HG02678 (cell line): ENCODE measurements around the gene SRGAP1.
"Not testable (repeated sequence)": the region's sequence is repeated elsewhere in the genome, so short reads cannot be mapped to it uniquely, and the experiment has no call there.

Experiments
- ATAC-seq: cut with Tn5 transposase; IDR thresholded peaks from one replicate; pipeline ENCODE4 v1.9.1; 2021; ENCODE audit warnings: mild to moderate bottlenecking, moderate library complexity; ENCODE audit not compliant: unreplicated experiment

The SRGAP1 gene

DNA sequence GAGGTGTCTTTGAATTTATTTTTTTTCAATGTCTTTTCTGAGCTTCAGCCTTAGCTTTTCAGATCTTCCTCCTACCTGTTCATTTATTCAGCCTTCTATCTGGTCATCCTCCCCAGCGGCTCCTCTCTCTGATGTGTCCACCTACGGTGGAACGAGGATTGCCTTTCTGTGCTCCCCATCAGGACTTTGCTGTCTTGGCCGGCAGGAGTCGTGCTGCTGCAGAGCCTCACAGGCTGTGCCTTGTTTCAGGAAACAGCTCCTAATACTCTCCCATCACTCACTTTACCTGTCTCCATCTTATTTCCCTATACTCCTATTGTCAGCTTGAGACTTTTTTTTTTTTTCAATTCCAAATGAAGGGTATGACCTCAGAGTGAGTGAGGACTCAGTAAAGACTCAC, 300.7 kb downstream of the SRGAP1 start:
- ATAC-seq = no peak

DNA sequence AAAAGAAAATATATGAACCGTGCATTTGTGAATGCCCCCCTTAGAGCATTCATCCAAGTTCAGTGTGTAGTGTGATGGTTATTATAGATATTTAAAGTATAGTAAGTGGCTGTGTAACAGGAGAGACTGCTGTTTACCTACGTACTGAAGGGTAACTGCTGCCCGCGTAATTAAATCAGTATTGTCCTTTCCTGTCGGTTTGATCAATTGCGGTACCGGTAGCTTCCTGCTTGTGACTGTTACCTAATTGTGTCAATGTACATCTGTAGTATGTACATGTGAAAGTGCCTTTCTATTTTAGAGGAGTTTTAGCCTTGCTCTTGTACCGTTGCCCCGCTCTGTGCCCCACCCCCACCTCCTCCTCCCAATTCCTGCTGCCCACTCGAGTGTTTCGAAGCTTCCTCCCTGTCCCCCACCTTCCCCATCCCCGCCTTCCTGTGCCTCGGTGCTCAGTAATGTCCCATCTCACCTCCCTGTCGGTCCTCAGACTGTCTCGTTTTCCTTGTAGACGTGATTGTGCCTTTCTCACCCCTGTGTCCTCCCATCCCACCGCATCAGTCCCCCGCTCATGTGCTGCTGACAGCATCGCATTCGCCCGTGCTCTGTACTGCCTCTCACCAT, 302.6 kb downstream of the SRGAP1 start:
- ATAC-seq = no peak

DNA sequence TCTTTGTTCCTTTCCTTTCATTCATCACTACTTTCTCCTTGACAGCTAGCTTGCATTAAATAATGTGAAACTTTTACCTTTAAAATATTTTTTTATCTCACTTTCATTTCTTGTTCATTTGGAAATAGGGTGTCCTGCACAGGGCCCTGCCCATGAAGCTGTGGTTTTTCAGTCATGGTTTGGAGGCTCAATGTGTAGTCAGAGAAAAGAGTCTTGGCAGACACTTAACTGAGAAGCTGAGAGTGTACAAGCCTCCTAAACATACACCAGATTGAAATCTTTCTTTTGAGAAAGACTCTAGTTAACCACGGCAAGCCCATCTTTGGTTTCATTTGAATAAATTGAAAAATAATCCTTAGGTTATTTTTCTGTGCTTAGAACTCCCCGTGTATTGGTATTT, 303.4 kb downstream of the SRGAP1 start:
- no peak for ATAC-seq

- ATAC-seq = no peak
These were observed 310.2 kb downstream of the SRGAP1 start for GRCh38 chr12:64154677-64155076.

DNA sequence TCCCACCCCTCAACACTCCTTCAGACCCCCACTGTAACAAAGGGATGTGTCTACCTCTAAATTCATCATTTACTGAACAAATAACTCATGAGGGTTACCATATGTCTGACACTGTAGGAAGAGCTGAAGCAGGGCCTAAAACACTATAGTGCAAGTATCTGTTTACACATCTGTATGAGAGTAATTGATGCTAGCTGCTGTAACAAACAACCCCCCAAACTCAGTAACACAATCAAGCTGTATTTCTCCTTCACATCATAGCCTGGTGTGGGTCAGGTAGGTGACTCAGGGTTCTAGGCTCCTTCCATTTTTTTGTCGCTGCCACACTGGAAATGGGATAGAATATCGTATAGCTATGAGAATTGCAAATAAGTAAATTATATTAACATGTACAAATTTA, 312.6 kb downstream of the SRGAP1 start:
- ATAC-seq = no peak

DNA sequence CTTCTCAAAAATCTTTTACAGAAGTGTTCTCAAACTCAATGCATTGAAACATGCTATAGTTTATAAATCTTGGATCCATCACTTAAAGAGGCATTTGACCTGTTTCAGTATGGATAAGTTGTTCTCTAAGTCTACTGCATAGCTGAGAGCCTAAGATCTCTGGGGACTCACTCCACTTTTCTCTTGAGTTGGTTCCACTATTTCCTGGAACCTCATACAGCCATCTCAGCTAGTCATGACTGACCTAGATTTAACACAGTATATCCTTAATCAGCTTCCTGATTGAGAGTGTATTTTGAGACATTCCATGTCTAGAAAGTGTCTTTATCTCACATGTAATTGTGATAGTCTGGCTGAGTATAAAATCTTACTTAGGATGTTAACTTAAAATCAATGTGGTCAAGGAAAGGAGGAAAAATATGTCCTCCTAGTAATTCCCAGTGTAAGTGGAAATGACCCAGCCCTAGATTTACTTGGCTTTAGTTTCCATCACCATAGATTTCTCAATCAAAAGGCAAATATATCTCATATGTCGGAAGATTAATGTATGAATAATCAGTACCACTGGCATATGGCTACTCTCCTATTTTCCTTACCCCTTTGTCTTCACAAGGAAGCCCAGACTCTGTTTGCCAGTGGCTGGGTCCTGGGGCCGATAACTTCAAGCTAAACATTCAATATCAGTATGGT, 315.7 kb downstream of the SRGAP1 start:
- no peak for ATAC-seq

GRCh38 chr12:64160711-64161060, 316.2 kb downstream of the SRGAP1 start:
- ATAC-seq = no peak

GRCh38 chr12:64166606-64167005, 322.1 kb downstream of the SRGAP1 start:
- ATAC-seq = not testable (repeated sequence)

DNA sequence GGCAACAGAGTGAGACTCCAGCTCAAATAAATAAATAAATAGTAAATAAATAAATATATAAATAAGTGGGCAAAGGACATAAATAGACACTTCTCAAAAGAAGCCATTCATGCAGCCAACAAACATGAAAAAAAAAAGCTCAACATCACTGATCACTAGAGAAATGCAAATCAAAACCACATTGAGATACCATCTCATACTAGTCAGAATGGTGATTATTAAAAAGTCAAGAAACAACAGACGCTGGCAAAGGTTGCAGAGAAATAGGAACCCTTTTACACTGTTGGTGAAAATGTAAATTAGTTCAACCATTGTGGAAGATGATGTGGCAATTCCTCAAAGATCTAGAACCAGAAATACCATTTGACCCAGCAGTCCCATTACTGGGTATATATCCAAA, 322.5 kb downstream of the SRGAP1 start:
- not testable (repeated sequence) for ATAC-seq

- no peak for ATAC-seq
These were observed 325.5 kb downstream of the SRGAP1 start for GRCh38 chr12:64170024-64170423.

DNA sequence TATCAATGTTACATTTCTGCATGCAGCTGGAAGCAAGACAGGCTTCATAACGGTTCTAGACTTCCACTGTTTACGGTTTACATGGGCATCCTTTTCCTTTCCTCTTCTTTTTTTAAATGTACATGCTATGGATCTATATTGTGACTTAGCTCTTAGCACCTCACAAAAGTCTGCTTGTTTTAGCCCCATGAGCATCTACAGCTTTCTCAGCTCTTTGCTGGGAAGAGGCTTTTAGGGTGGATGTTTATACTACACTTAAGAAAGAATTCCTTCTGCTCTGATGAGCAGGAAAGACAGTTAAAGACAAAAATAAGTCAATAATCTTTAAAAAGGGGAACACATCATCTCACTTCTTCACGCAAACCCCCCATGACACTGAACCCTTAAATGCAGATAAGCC, 326.2 kb downstream of the SRGAP1 start:
- ATAC-seq = no peak

GRCh38 chr12:64171715-64172114, 327.2 kb downstream of the SRGAP1 start:
- no peak for ATAC-seq

- no peak for ATAC-seq
These were observed 327.9 kb downstream of the SRGAP1 start for GRCh38 chr12:64172143-64172970.

- no peak for ATAC-seq
These were observed 329.0 kb downstream of the SRGAP1 start for GRCh38 chr12:64173456-64173855.

DNA sequence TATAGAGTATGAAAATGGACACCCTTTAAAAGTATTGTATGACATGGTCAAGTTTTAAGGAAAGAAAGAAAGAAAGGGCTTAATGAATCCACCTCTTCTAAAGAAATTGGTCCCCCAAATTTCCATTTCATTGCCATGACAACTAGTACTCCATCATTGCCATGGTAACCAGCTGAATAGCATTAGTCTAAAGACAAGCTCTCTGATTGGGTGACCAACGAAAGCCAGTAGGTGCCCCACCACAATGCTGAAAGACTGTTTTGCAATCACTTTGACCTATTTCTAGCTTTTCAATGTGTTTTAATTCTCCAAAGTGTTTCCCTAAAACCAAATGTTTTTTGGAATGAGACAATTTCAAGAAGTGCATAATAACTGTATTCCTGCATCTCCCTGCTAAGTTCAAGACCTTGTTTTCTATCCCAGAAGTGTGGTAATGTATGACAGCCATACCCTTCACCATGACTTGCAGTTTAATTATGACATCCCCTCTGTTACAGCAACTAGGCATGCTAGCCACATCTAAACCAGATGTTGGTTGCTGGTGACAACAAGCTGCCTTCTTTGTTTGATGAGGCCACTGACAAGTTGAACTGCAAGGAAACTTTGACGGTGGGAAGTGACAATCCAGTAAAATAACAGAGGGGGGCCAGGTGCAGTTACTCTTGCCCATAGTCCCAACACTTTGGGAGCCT, 330.9 kb downstream of the SRGAP1 start:
- no peak for ATAC-seq

- no peak for ATAC-seq
These were observed 332.5 kb downstream of the SRGAP1 start for GRCh38 chr12:64177001-64177400.

DNA sequence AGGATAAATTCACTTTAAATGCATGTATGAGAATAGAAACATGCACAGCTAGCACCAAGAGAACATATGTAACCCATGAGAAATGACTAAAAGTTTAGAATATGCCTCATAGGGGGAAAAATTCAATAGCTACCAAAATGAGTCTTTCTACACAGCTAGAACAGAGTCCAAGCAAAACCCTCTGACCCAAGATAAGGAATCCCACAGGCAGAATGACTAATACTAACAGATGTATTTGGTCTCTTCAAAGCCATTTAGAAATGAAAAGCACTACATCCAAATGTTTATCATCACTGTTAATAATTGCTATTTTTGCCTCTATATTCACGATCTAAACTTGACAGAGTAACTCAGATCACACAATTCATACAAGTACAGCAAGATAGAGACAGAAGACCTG, 333.6 kb downstream of the SRGAP1 start:
- no peak for ATAC-seq

- no peak for ATAC-seq
These were observed 336.5 kb downstream of the SRGAP1 start for GRCh38 chr12:64180951-64181350.

GRCh38 chr12:64181430-64182291, 337.2 kb downstream of the SRGAP1 start:
- no peak for ATAC-seq

GRCh38 chr12:64184216-64184615, 339.7 kb downstream of the SRGAP1 start:
- ATAC-seq = no peak
